Activated CD4-positive, alpha-beta T cell treated with anti-CD3 and anti-CD28 coated beads for 48 hours (primary cell): Measurements from ENCODE around the gene NUFIP1.
"Not testable (repeated sequence)": the region's sequence is repeated elsewhere in the genome, so short reads cannot be mapped to it uniquely, and the experiment has no call there.

ENCODE experiments used
- DNase-seq: peaks from one replicate; pipeline ENCODE4 v3.0.0-alpha.2; 2020

Gene NUFIP1

DNA sequence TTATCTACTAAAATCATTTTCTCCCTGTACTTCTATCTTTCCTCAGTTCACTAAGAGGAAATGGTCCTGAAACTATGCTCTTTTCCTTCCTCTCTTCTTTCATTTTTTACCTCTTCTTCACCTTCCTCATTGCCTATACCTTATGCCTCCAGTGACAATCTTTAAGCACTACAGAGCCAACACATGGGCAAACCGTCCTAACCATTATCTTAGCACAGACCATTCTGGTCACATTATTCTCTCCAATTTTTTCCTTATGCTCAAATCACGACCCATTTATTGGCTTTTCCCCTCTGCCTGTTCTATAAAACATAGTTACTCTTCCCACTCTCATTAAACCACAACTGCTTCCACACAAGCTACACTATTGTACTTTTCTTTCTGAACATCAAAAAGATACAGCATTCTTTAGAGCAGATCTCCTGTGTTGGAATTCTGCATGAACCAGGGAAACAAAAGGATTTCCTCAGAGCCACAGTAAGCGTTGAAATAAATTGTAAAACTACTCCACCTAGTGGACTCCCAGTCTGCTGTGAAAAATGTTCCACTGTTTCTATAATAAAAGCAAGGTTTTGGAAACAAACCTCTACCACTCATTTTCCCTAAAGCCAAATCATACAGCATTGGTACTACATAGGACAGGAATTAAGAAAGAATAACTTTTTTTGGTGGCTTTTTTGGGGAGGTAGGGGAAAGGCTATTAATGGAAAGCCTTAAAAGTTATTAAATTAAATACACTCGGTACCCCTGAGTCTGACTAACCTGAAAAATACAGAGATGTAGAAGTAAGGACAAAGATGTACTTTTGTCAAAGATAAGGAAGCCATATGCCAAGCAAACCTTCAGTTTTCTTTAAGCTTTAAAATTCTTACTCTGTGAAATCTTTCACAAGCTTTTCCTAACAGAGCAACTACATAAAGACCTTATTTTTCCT, 19.5 kb downstream of the NUFIP1 start:
- no peak for DNase-seq

GRCh38 chr13:44968434-44968815, 20.8 kb downstream of the NUFIP1 start:
- DNase-seq: no peak

- no peak for DNase-seq
Measured at GRCh38 chr13:44967704-44968433, 21.4 kb downstream of the NUFIP1 start.

DNA sequence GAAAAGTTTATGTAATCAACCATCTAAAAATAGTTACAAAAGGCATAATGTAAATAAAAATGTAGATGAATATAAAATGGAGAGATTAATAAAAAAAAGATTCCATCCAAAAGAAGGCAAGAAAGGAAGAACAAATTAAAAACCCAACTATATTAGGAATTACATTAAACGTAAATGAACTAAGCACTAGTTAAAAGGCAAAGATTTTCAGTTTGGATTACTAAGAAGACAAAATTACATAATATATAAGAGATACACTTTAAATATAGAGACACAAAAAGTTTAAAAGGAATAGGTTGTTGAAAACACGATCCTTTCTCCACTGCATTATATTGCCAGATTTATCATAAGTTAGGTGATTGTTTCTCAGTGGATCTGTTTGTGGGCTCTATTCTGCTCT, 27.3 kb downstream of the NUFIP1 start:
- no peak for DNase-seq

- DNase-seq: no peak
Measured at GRCh38 chr13:44955406-44955805, 33.9 kb downstream of the NUFIP1 start.

- no peak for DNase-seq
Measured at GRCh38 chr13:44954224-44954623, 35.0 kb downstream of the NUFIP1 start.

DNA sequence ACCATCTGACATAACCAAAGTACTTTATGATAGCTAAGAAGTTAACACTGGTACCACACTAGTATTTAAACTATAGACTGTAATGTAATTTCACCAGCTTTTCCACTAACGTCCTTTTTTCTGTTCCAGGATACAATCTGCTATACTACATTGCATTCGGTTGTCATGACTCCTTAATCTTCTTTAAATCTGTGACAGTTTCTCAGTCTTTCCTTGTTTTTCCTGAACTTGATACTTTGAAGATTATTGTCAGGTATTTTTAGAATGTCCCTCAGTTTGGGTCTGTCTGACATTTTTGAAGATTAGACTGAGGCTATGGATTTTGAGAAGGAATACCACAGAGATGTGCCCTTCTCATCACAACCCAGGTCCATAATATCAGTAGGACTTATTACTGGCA, 36.6 kb downstream of the NUFIP1 start:
- DNase-seq: no peak

GRCh38 chr13:44951184-44951583, 38.1 kb downstream of the NUFIP1 start:
- no peak for DNase-seq

DNA sequence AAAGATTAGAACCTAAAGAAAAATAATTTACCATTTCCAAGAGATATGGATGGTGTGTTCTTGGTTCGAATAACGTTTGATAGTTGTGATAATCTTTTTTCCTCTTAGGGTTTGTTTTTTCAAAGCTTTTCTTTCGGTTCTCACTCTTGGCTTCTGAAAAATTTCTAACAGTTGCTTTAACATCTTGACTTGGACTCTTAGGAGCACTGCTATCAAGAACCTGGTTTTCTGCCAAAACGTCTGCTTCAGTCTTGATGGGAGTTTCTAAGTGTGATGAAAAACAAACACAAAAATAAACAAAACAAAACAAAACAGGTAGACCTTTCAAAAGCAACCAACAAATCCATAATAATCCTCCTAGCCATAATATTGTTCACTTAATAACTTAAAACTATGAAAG, 45.9 kb downstream of the NUFIP1 start:
- DNase-seq: not testable (repeated sequence)

GRCh38 chr13:44938854-44939253, 50.4 kb downstream of the NUFIP1 start:
- DNase-seq: no peak

DNA sequence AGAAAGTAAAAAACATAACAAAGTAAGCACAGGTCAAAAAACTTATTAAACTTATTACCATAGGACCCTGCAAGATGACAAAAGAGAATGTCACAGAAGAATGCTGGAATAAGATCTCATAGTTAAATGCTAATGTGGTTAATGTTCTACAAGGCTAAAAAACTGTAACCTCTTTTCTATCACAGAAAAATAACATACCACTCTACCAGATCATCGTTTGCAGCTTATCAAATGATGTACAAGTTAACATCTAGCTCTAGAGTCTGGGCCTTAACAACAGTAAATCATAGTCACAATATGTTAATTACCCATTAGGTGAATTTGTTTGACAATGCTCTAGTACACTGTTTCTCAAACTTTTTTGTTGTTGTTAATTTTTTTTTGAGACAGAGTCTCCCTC, 53.0 kb downstream of the NUFIP1 start:
- no peak for DNase-seq

GRCh38 chr13:44934724-44935123, 54.5 kb downstream of the NUFIP1 start:
- DNase-seq: no peak

GRCh38 chr13:44932850-44933251, 56.4 kb downstream of the NUFIP1 start:
- no peak for DNase-seq

- no peak for DNase-seq
Measured at GRCh38 chr13:44932171-44932849, 57.0 kb downstream of the NUFIP1 start.

DNA sequence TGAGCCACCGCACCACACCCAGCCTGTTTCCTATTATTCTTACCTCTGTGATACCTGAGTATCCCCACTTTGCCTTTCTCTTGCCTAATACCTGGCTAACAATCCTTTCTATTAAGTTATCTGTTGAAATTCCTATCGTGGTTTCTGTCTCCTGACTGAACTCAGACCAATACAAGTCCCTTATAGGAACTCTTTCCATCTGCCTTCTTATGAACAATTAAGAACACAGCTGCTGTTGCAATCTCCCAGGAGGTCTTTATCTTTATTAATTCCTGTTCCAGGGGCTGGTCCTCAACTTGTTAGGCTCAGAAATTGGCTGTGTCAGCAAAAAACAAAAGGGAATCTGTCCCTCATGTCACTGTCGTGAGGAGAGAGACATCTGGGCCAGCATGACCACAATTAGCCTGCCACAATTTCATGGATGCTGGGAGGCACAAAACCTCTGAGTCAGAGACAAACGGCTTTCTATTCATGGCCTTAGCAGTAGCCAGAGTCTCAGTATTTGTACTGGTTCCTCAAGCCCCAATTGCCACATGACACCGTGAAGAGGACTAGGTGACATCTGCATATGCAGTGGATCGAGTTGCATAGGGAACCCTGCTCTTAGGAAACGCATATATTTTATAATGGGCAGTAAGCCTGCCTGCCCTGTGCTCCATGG, 58.2 kb downstream of the NUFIP1 start:
- no peak for DNase-seq

DNA sequence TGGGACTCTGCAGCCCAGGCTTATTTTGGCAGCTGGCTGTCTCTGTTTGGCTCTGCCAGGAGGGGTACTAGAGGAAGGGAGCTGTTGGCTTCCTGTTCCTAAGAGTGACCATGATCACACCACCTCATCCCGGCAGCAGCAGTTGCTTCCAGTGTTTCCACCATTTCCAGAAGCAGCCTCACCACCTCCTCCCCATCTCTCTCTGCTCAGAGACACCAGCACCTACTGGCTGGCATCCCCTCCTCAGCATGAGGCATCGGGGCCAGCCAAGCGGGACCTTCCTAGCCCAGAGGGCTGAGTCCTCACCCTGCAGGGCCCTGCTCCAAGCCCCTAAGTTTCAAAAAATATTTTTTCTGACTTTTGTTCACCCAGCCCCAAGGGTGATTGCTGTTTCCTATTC, 59.0 kb downstream of the NUFIP1 start:
- DNase-seq: no peak

GRCh38 chr13:44929692-44930091, 59.6 kb downstream of the NUFIP1 start:
- DNase-seq: no peak

DNA sequence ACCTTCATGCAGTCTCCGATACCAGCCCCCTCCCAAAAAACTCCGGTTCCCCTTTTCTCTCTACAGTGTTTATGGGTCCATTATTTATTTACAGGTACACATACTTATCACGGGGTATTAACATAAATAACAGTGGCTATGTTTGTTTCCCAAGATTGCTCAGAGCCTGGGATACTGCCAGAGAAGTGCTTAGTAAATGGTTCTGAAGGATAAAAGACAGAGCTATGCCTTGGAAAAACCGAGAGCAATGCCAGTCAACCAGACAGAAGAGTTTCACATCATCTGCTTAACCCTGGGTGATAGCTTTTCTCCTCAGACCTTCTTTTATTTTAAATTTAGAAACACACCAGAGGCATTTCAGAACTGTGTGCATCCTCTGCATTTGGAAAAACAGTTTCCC, 61.3 kb downstream of the NUFIP1 start:
- no peak for DNase-seq

- no peak for DNase-seq
Measured at GRCh38 chr13:44921931-44922758, 67.1 kb downstream of the NUFIP1 start.

DNA sequence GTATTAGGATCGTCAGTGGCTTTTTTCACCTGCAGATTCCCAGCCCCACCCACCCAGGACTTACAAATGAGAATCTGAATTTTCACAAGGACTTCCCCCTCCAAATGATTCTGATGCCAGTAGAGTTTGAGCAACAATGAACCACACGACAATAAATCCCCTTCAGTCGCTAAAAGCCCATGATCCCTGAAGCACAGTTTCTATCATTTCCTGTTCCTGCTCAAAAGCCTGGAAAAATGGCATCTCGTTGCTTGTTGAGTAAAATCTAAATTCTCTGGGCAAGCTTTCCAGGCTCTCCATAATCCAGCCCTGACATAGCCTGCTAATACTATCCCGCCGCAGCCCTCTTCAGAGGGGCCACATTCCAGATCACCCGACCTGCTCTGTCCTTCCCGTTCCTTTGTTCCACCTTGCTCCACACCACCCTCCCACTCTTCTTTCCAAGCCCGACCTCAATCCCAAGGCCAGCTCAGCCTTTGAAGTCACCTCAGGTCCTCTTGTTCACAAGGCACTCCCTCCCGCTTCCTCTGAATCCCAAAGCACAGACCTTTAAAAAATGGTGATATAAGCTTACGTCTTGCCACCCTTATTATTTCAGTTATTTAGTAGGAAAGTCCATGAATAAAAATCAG, 67.9 kb downstream of the NUFIP1 start:
- DNase-seq: no peak

DNA sequence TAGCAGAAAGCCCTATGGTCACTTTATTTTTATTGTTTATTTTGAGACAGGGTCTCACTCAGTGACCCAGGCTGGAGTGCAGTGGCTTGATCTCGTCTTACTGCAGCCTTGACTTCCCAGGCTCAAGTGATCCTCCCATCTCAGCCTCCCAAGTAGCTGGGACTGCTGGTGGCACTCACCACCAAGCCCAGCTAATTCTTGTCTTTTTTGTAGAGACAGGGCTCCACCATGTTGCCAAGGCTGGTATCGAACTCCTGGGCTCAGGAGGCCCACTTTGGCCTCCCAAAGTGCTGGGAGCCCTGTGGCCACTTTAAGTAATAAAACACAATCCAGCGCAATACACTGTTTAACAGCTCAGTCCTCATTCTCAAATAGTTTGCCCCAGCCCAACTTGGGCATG, 69.3 kb downstream of the NUFIP1 start:
- no peak for DNase-seq
